Right atrium auricular region (tissue), 2 donors: ENCODE results near the gene PLXNA2. TPM values are rescaled to one million over a fixed set of nuclear protein-coding genes. Genes with fewer than 3 reads are reported as not detected.
A peak's percentile ranks its signal among the peaks of the same experiment; 100 is the strongest.

Experiments
- DNase-seq: peaks from one replicate; pipeline ENCODE4 v3.0.0-alpha.2; 2019; ENCODE audit warnings: low spot score
- H3K27ac ChIP-seq, 2 donors: fragments of 200-600 bp; sonication (generic); 1 replicate in 1 of 2; 2 replicates in 1 of 2; pipeline ENCODE4 v1.5.1; 2016 to 2019
- H3K27me3 ChIP-seq, 2 donors: fragments of 200-600 bp; sonication (generic); one replicate each; pipeline versions ENCODE4 v1.5.1 to v1.6.0; 2017 to 2019
- H3K36me3 ChIP-seq: fragments of 200-600 bp; sonication (generic); one replicate; pipeline ENCODE4 v1.5.1; 2016
- H3K4me1 ChIP-seq, 2 donors: fragments of 200-600 bp; sonication (generic); one replicate each; pipeline versions ENCODE4 v1.5.1 to v1.6.0; 2017 to 2019
- H3K4me3 ChIP-seq, 2 donors: fragments of 200-600 bp; sonication (generic); 1 replicate in 1 of 2; 2 replicates in 1 of 2; pipeline ENCODE4 v1.5.1; 2017 to 2019; ENCODE audit warnings: mild to moderate bottlenecking in 1 of 2, moderate library complexity in 1 of 2
- H3K9me3 ChIP-seq, 2 donors: fragments of 200-600 bp; sonication (generic); one replicate each; pipeline ENCODE4 v1.5.1; 2019
- total RNA-seq, 2 donors: library from RNA; depleted of rRNA; stranded (reverse); fragments of >200 nt; gene quantifications; one replicate each; pipeline ENCODE4 v1.1.0, GENCODE V29; 2016
- TF ChIP-seq, protein P1 (sequence below), 2 donors: fragments of 200-600 bp; sonication (generic); IDR thresholded peaks; one replicate each; pipeline ENCODE4 v1.5.1; 2019; ENCODE audit warnings: antibody characterized with exemption in 2 of 2

Gene PLXNA2
- total RNA-seq, 2 donors from 2014 or later: 10.8 to 23.8 TPM

GRCh38 chr1:207997486-207998268 is 246.5 kb downstream of the PLXNA2 start:
- H3K27ac ChIP-seq: no peak overlapping the region
- no peak overlapping the region for H3K4me3 ChIP-seq
- no peaks in the 10 kb centered on the region for H3K36me3 ChIP-seq
- peak; percentile 83 for DNase-seq
- H3K4me1 ChIP-seq: no peaks in the 10 kb centered on the region
- H3K9me3 ChIP-seq: no peaks in the 10 kb centered on the region
- TF ChIP-seq, protein P1, sequence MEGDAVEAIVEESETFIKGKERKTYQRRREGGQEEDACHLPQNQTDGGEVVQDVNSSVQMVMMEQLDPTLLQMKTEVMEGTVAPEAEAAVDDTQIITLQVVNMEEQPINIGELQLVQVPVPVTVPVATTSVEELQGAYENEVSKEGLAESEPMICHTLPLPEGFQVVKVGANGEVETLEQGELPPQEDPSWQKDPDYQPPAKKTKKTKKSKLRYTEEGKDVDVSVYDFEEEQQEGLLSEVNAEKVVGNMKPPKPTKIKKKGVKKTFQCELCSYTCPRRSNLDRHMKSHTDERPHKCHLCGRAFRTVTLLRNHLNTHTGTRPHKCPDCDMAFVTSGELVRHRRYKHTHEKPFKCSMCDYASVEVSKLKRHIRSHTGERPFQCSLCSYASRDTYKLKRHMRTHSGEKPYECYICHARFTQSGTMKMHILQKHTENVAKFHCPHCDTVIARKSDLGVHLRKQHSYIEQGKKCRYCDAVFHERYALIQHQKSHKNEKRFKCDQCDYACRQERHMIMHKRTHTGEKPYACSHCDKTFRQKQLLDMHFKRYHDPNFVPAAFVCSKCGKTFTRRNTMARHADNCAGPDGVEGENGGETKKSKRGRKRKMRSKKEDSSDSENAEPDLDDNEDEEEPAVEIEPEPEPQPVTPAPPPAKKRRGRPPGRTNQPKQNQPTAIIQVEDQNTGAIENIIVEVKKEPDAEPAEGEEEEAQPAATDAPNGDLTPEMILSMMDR (IDR thresholded peaks at IDR 0.05): peak; percentile 57 to 85
- H3K27me3 ChIP-seq: no peaks in the 10 kb centered on the region

- TF ChIP-seq, protein P1 (IDR thresholded peaks at IDR 0.05): no peak
- Histone ChIP-seq H3K4me1 (no peaks in the 10 kb centered on the region), H3K27ac (no peak overlapping the region), H3K4me3 (no peak overlapping the region), H3K9me3 (no peaks in the 10 kb centered on the region), H3K36me3 (no peaks in the 10 kb centered on the region), H3K27me3 (no peaks in the 10 kb centered on the region)
- no peak for DNase-seq
Observed at GRCh38 chr1:207996636-207997035, 247.5 kb downstream of the PLXNA2 start.

- TF ChIP-seq, protein P1 (IDR thresholded peaks at IDR 0.05): no peak
- H3K9me3 ChIP-seq: no peaks in the 10 kb centered on the region
- no peaks in the 10 kb centered on the region for H3K27me3 ChIP-seq
- DNase-seq: no peak
- no peaks in the 10 kb centered on the region for H3K4me1 ChIP-seq
- no peaks in the 10 kb centered on the region for H3K36me3 ChIP-seq
- H3K27ac ChIP-seq: no peak overlapping the region
- no peak overlapping the region for H3K4me3 ChIP-seq
Observed at GRCh38 chr1:207995576-207995975, 248.6 kb downstream of the PLXNA2 start.

GRCh38 chr1:207993477-207994445 is 250.4 kb downstream of the PLXNA2 start:
- no peaks in the 10 kb centered on the region for H3K36me3 ChIP-seq
- TF ChIP-seq, protein P1 (IDR thresholded peaks at IDR 0.05): no peak
- H3K27ac ChIP-seq: no peak overlapping the region
- no peaks in the 10 kb centered on the region for H3K9me3 ChIP-seq
- H3K4me3 ChIP-seq: no peak overlapping the region
- no peak for DNase-seq
- no peaks in the 10 kb centered on the region for H3K27me3 ChIP-seq
- no peaks in the 10 kb centered on the region for H3K4me1 ChIP-seq

GRCh38 chr1:207992677-207993236 is 251.4 kb downstream of the PLXNA2 start:
- no peaks in the 10 kb centered on the region for H3K36me3 ChIP-seq
- no peak overlapping the region for H3K27ac ChIP-seq
- no peak for DNase-seq
- TF ChIP-seq, protein P1 (IDR thresholded peaks at IDR 0.05): no peak
- H3K9me3 ChIP-seq: no peaks in the 10 kb centered on the region
- H3K4me3 ChIP-seq: no peak overlapping the region
- no peaks in the 10 kb centered on the region for H3K4me1 ChIP-seq
- no peaks in the 10 kb centered on the region for H3K27me3 ChIP-seq
